Activated CD4-positive, alpha-beta T cell treated with anti-CD3 and anti-CD28 coated beads, Interleukin-2, Interleukin-6, amounts not matched to agents 100 ng/mL and 50 ng/mL, durations not matched to agents 16 hours and 8 hours (primary cell): ENCODE measurements around the gene GNB1L.
A peak's percentile ranks its signal among the peaks of the same experiment; 100 is the strongest.
"Not testable (repeated sequence)": the region's sequence is repeated elsewhere in the genome, so short reads cannot be mapped to it uniquely, and the experiment has no call there.

Source experiments
- DNase-seq: peaks from one replicate; pipeline ENCODE4 v3.0.0-alpha.2; 2020

GNB1L gene

GRCh38 chr22:19888131-19888746 is 33.6 kb upstream of the GNB1L start:
- DNase-seq, result no peak

GRCh38 chr22:19887256-19887985 is 32.7 kb upstream of the GNB1L start:
- DNase-seq, result no peak

GRCh38 chr22:19886605-19887255 is 32.1 kb upstream of the GNB1L start:
- DNase-seq, result peak; percentile 14

GRCh38 chr22:19885841-19886592 is 31.3 kb upstream of the GNB1L start:
- no peak for DNase-seq

DNA sequence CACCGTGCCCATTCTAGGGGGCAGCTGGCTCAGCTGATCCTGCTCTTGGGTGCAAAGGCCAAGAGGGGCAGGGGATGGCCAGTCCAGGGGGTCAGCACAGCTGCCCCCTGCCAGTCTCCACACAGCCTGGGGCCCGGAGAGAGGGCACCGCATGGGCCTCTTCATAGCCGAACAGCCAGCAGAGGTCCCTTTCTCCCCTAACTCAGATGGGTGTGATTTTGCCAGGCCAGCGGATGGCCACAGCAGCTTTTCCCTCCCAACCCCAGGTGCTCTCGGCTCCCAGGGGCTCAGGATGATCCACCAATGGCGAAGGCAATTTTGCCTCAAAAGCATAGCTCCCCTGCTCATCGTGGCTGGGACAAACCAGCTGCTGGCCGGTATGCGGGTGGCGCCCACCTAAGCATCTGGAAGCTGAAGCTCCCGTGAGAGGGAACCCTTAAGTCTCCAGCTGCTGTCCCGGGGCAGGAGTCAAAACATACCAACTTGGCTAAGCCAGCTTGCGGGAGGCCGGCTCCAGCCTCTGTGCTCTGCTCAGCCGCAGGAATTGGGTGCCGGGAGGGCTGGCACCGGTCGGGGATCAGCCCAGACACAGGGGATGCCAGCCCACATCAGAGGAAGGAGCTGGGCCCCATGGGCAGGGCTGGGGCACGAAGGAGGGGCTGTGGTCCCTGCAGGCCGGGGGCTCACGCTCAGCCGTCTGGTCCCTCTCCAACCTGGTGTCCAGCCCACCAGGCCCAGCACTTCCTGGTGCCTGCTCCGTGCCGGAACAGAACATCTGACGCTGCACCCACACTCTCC is 30.5 kb upstream of the GNB1L start:
- no peak for DNase-seq

GRCh38 chr22:19884161-19884953 is 29.7 kb upstream of the GNB1L start:
- no peak for DNase-seq

DNA sequence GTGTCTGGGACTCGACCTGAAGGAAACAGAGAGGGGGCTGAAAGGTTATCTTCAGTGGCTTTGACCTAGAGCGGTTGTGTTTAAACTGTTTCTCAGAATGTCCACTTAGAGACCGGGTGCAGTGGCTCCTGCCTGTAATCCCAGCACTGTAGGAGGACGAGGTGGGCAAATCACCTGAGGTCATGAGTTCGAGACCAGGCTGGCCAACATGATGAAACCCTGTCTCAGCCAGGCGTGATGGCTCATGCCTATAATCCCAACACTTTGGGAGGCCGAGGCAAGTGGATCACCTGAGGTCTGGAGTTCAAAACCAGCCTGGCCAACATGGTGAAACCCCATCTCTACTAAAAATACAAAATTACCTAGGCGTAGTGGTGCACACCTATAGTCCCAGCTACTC is 28.8 kb upstream of the GNB1L start:
- not testable (repeated sequence) for DNase-seq

DNA sequence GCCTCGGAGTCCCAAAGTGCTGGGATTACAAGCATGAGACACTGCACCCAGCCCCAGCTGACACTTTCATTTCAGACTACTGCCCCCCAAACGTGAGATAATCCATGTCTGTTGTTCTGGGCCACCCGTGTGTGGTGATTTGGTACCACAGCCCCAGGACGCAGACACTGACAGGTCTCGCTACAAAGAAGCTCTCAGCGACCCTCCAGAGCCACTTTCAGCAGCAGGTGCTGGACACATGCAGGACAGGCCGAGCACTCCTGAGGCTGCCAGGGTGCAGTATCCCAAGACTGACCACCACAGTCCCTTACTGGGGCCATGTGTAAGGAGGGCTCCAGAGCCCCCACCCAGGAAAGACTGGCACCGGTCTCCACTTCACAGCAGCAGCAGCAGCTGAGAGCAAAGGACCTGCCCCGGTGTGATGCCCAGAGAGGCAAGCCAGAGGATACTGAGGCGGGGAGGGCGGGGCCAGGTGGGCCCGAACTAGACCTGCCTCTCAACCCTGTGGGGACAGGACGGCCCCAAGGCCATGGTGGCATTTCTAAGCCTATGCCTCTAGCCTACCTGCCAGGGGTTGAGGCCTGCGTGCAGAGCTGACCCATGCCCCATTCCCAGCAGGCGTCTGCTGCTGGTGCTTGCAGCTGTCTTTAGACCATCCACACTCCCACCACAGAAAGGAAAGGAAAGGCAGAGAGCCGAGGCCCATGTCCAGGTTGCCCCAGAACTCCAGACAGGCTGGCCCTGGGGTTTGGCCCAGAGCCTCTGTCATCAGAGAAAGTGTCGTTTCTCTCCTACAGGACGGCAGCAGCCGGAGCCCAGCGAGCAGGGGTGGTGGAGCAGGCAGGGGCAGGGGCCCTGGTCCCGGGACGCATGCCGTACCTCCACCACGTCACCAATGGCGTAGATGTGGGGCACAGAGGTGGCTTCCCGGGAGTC is 28.0 kb upstream of the GNB1L start:
- DNase-seq, result no peak

- no peak for DNase-seq
Observed at GRCh38 chr22:19880786-19881569, 26.3 kb upstream of the GNB1L start.

- DNase-seq, result no peak
Observed at GRCh38 chr22:19879992-19880785, 25.5 kb upstream of the GNB1L start.

DNA sequence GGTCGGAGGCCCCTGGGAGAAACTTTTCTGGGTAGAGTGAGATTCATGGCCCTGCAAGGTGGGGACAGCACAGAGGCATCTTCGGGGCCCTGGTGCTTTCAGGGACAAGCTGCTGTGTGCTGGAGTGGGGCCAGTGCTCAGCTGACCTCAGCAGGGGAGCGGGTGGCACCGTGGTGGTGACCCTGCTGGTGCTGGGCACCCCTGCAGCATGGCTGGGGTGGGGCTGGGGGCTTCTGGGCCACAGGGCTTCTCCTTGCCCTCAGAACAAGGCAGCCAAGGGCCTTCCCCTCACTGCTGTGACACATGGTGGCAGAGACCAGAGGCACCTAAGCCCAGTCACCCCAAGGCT is 24.9 kb upstream of the GNB1L start:
- no peak for DNase-seq

- no peak for DNase-seq
Observed at GRCh38 chr22:19879246-19879570, 24.5 kb upstream of the GNB1L start.

DNA sequence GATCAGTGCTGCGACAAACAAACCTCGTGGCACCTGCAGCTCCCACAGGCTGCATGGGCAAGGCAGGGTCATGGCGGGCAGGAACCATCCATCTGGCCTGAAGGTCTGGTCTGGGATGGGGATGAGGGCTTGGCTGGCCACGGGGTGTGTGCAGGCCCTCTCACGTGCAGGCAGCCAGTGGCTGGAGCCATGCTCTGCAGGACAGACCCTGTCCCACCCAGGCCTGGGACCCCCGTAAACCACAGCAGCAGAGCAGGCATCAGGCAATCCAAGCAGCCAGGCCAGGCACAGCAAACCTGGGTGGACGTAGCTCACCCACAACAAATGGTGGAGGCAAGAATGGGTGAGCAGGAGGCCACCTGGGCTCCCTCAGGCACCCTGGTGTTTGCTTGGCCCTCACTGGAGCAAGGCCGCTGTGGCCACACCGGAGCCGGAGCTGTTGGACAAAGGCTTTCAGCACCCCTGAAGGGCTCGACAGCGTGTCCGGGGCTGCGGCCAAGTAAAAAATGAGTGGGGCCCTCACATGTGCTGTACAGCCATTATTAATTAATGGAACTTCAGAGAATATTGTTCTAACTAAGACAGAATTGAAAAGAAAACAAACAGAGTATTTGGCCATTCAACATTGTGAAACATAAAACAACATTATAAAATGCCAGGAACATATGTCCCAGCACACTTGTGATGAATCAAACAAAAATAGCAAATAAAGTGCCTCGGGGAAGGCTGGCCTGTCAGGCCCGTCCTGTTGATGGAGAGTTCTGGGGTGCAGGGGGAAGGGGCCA is 24.0 kb upstream of the GNB1L start:
- DNase-seq, result no peak

DNA sequence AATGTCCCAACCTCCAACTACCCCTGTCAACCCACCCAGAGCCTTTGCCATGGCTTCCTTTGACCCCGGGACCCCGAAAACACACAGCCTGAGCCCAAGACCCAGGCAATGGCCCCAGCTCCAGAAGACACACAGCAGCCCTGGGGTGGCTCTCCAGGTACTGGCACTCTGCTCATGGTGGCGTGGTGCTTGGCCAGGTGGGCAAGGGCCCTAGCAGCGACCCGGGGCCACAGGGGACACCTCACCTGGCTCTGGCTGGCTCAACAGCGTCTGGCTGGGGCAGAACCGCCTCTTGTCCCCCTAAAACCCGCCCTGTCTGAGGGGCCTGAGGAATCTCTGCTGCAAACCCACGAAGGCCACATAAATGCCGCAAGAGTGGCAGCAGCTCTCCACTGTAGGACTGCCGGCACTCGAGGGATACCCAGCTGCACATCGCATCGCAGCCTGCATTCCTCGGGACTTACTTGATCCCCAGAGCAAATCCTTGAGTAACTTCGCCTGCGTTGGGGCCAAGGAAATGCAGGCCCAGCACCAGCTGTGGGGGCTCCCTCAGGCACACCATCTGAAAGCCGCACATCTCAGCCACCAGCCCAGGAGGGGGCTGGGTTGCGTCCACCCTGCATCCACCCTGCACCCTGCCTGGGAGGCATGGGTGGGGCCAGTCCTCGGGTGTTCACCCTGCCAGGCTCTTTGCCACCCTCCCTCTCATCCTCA is 23.1 kb upstream of the GNB1L start:
- no peak for DNase-seq

DNA sequence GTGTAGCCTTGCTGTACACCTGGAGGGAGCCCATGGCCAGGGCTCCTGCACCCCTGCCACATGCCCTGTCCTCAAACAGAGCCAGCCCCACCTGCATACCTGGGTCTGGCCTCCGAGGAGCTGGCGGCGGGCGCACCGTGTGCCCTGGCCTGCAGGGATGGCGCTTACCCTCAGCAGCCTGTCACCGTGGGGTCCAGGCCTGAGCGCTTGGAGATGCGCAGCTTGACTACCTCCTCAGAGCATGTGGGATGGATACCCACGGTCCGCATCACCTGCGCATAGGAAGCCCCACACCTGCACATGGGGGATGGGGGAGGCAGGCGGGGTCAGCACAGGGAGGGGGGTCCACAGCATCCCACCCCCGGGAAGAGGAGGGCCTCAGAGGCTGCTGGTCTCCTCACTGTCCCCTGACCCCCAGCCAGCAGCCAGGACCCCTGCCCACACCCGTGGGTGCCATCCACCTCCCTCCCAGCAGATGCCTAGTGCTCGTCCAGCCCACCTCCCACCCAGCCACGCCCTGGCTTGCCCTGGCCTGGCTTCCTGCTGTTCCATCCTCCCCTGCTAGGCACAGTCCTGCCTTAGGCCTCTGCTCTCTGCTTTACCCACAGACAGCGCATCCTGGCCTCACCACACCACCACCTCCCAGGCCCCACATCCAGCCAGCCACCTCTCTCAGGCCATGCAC is 22.4 kb upstream of the GNB1L start:
- no peak for DNase-seq

GRCh38 chr22:19876314-19876940 is 21.8 kb upstream of the GNB1L start:
- no peak for DNase-seq
